HG03469 (cell line): ENCODE results near the gene COBL.

Experiments
- ATAC-seq: cut with Tn5 transposase; IDR thresholded peaks from one replicate; pipeline ENCODE4 v1.9.1; 2021; ENCODE audit warnings: mild to moderate bottlenecking, moderate library complexity, moderate number of reproducible peaks; ENCODE audit not compliant: unreplicated experiment

Gene COBL

DNA sequence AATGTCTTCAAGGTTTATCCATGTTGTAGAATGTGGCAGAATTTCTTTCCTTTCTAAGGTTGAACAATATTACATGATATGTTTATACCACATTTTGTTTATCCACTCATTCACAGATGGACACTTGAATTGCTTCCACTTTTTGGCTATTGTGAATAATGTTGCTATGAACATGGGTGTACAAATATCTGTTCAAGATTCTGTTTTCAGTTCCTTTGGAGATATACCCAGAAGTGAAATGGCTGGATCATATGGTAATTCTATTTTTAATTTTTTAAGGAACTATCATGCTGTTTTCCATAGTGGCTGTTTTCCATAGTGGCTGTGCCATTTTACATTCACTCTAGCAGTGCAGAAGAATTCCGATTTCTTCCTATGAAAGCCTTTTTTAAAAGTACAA is 339.2 kb downstream of the COBL start:
- ATAC-seq: no peak

DNA sequence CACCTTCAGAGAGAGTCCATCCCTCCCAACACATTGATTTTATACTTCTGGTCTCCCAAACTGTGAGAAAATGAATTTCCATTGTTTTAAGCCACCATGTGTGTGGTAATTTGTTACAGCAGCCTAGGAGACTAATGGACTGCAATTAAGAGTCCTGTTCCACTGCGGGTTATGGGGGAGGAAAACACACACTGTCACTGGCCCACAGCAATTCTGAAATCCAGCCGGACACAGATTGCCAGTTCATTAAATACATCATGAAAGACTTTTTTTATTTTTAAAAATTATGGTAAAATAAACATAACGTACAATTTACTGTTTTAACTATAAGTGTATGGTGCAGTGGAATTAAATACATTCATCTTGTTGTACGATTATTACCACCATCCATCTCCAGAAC is 340.5 kb downstream of the COBL start:
- no peak for ATAC-seq

DNA sequence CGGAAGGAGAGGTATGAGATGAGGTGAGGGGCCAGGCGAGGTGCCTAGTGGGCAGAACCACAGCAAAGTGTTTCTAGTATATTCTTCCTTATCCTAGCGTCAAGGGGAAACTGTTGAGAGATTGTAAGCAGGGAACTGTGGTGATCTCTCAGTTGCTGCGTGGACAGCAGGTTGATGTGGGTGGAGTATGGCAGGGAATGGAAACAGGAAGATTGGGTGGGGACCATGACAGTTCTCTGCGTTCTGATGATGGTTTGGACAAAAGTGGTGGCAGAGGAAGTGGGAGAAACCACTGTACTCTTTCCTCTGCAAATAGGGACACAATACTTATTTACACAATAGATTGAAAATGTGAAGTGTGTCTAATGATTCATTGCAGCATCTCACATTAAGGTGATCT is 342.4 kb downstream of the COBL start:
- no peak for ATAC-seq

DNA sequence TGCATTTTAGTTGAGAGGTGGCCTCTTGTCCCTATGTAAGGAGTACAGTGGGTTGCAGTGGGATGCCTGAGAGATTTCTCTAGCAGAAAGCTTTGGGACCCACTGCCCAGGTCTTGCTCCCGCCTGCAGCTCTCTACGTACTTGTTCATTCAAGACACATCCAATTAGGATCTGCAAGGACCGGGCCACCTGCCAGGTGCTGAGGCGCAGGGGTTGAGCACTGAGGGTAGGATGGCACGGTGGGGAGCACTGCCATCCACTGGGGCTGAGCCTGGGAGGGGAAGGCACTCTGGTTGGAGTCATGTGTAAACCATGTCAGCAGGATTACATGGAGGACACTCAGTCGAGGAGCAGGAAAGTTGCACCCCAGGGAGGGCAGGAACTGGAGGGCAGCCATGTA is 342.8 kb downstream of the COBL start:
- no peak for ATAC-seq

DNA sequence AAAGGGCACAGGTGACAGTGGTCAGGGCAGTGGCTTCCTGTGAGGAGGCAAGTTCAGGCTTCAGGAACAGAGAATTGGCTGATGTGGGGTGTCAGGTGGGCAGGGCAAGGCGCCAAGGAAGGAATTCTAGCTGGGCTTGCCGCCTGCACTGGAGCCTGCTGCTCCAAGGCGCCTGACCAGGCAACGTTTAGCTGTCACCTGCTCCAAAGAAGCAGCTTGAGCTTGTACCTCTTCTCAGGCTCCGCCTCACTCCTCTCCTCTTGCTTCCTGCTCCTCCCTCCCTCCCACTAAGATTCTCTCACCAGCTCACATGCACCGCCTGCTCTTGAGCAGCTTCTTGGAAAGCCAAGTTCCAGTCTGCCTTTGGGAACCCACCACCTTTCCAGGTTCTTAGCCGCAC is 346.5 kb downstream of the COBL start:
- ATAC-seq: no peak
